ENCODE results near the gene SPPL3.

GRCh38 chr12:120938496-120938895, 34.3 kb upstream of the SPPL3 start:
- TF ChIP-seq POLR2A (IDR thresholded peaks at IDR 0.05; ENCODE audit: low read length) (no peak), GATA1 (IDR thresholded peaks at IDR 0.05; ENCODE audit: low read depth, low read length) (no peak)

Data from erythroblast (primary cell).